A549 treated with dexamethasone at 1 μM for 4 hours (cell line): ENCODE data around the gene TMC8. TPM values are rescaled to one million over a fixed set of nuclear protein-coding genes. Genes with fewer than 3 reads are reported as not detected.

ENCODE experiments used
- total RNA-seq: library from RNA; stranded (reverse); fragments of 200-300 nt; extraction: Qiagen RNA extraction; gene quantifications from 5 replicates; pipeline ENCODE4 v1.2.3, GENCODE V29; 2022

TMC8 gene, protein sequence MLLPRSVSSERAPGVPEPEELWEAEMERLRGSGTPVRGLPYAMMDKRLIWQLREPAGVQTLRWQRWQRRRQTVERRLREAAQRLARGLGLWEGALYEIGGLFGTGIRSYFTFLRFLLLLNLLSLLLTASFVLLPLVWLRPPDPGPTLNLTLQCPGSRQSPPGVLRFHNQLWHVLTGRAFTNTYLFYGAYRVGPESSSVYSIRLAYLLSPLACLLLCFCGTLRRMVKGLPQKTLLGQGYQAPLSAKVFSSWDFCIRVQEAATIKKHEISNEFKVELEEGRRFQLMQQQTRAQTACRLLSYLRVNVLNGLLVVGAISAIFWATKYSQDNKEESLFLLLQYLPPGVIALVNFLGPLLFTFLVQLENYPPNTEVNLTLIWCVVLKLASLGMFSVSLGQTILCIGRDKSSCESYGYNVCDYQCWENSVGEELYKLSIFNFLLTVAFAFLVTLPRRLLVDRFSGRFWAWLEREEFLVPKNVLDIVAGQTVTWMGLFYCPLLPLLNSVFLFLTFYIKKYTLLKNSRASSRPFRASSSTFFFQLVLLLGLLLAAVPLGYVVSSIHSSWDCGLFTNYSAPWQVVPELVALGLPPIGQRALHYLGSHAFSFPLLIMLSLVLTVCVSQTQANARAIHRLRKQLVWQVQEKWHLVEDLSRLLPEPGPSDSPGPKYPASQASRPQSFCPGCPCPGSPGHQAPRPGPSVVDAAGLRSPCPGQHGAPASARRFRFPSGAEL
- total RNA-seq: 0.14 to 0.45 TPM (median 0.18 TPM) in 5 replicates

DNA sequence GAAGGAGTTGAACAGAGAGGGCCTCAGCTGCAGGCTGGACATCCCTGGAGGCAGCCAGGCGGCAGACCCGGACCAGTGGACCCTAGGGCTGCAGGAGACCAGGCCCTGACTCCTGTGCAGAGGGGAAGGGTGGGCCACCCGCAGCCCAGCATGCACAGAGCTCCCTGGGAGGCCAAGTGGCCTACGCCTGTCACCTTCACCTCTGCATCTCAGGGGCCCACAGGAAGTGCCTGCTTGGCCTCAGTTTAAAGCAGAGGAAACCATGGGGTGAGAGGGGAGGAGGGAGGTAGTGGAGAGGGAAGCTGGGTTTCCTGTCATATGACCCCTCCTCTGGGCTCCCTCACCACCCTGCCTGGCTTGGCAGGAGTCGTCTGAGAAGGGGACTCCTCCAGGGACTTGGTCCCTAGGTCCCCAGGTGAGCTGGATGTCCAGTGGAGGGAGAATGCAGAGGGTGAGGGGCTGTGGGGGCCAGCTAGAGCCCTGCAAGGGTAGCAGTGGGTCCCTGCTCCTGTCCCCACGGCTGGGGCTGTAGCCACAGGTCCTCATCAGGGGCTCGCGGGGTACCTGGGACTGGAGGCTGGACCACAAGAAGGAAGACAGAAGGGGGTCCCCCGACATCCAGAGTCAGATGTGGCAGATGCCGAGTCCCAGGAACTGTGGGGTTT, at the start of gene TMC8:
Gene TMC8 (plus strand): TSS at position 335 of the 665 bp plus-strand sequence. CDS start 818 bp downstream, outside the sequence.

DNA sequence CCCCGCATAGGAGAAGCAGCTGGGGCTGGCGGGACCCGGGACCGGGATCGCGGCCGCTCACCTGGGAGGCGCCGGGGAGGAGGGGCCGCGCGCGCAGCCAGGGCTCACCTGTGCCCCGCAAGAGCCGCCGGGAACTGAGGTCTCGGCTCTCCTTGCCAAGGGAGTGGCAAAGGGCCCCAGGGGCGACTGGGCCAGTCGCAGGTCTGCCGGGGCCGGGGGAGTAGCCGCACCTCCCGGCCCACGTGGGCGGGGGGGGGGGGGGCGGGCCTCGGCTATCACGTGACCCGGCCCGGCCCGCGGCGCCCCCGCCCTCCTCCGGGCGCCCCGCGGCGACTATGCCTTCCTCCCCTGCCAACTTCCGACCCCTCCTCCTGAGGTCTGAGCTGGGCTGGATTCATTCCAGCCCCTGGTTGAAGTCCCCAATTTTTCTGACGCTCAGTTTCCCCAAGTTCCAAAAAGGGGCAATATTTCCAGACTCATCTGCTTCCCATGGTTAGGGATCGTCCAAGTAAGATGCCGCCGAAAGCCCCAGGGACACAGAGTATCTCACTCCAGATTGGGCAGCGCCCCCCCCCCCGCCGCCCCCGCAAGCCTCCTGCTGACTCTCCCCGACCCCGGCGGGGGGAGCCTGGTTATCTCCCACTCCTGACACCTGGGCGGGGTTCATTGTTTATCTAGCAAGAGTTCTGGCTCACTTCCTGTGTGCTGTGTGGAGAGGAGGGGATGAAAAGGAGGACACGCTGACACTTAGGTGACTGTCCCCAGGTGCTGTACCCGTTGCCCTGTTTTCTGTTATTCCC, 1.8 kb upstream of the TMC8 start, which contains the start of gene TMC6:
Gene TMC6 (minus strand): TSS at position 205 of the 800 bp plus-strand sequence. CDS start 1,923 bp downstream, outside the sequence.

DNA sequence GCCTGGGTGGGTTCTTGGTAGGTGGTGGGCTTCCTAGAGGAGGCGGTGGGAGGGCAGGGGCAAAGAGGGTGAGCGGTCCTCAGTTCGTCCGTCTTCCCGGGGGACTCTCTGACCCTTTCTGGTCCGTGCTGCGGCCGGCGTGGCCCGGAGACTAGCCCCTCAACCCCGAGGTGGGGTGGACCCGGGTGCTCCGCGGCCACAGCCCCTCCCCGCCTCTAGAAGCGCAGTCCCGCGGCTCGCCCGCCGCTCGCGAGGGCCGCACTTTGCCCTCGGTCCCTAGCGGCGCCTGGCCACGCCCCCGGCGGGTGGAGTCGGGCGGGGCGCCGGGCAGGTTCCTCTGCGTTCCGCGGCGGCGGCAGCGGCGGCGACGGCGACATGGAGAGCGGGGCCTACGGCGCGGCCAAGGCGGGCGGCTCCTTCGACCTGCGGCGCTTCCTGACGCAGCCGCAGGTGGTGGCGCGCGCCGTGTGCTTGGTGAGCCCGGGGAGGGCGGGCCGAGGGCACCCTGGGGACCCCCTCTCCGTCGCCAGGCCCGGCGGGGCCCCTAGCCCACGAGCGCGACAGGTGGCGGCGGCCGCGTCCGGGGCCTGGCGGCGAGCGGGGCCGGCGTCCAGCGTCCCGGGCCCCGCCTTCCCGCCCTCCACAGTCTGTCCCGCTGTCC, 37.8 kb downstream of the TMC8 start, which contains the start of gene SYNGR2:
Gene SYNGR2 (plus strand): TSS at position 340 of the 661 bp plus-strand sequence. CDS start 36 bp downstream, at position 376.

DNA sequence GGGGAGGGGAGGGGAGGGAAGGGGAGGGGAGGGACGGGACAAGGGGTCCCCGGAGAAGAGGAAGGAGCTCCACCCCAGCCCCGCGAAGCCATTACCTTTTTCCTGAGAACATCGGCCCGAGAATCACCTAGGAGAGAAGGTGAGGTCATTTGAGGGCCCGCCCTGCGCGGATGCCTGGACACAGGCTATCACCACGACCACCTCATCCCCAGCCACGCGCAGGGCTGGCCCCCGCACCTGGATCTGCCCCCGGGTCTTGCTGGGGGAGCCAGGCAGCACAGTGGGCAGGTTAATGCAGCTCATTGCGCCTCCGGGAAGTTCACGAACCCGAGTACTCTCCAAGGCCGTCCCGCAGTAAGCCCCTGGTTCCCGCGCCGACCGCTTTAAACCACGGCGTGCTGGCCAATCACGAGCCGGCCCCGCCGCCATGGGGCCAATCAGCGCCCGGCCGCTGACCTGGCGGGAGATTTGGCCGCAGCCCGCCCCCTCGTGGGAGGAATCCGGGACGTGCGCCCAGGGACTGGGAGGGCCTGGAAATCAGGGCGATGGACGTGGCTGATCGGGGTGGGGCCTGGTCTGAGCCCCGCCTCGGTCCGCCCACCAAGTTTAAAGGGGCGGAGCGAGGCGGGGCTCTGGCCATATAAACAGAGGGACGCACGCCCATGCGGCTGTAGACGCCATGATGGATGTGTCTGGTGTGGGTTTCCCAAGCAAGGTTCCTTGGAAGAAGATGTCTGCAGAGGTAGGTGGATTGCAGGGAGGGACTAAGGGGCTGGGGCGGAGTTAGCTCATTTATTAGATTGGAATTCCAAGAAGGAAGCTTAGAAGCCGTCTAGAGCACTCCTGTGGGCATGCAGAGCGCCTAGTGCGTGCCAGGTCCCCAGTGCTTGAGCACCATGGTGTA, 56.4 kb downstream of the TMC8 start, which contains the start of the genes AFMID and TK1:
Gene AFMID (plus strand): TSS at position 671 of the 904 bp plus-strand sequence. CDS start 9 bp downstream, at position 680.
Gene TK1 (minus strand): TSS at position 361 of the 904 bp plus-strand sequence. CDS start 58 bp downstream, at position 303.

Other genes with a start within 250 kb of the TMC8 start
- 1.5 to 3.9 TPM (median 3.4 TPM) in 5 replicates for gene TNRC6C, start 172.1 kb upstream of the TMC8 start, total RNA-seq
- 6.9 to 11.5 TPM (median 10.3 TPM) in 5 replicates for gene TMC6, start 2.0 kb upstream of the TMC8 start, total RNA-seq
- not detected in 5 replicates for gene C17orf99, start 15.6 kb downstream of the TMC8 start, total RNA-seq
- gene SYNGR2, start 37.8 kb downstream of the TMC8 start, total RNA-seq: 114 to 204 TPM (median 178 TPM) in 5 replicates
- gene TK1, start 56.3 kb downstream of the TMC8 start, total RNA-seq: 193 to 278 TPM (median 209 TPM) in 5 replicates
- 37.6 to 51.2 TPM (median 41.4 TPM) in 5 replicates for gene AFMID, start 56.6 kb downstream of the TMC8 start, total RNA-seq
- 94.4 to 106 TPM (median 104 TPM) in 5 replicates for gene BIRC5, start 83.5 kb downstream of the TMC8 start, total RNA-seq
- gene TMEM235, start 100.9 kb downstream of the TMC8 start, total RNA-seq: not detected in 5 replicates
- 24.9 to 33.0 TPM (median 30.6 TPM) in 5 replicates for gene SOCS3, start 229.3 kb downstream of the TMC8 start, total RNA-seq
- 18.0 to 24.0 TPM (median 22.9 TPM) in 5 replicates for gene PGS1, start 247.9 kb downstream of the TMC8 start, total RNA-seq